ENCODE data around the gene FAM120B.

FAM120B gene

DNA sequence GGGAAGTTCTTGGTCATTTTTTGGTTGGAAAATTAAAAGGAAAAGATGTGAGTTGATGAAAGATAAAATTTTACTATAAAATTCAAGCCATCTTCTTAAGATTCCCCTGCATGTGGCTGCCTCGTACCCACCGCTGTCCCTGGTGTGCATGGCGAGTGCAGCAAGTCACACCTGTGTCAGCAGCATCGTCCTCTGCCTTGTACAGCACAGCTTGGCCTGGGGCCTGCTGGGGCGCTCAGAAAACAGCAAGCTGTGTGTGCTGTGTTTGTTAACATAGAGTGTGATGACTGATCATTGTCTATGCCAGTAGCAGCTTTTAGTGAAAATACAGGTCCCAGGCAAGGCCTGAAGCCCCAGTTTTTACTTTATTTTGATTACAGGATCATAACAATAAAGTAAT lies 56.7 kb downstream of the FAM120B start:
- Mint-ChIP-seq H3K4me1 (no peaks in the 10 kb centered on the region), H3K4me3 (no peak overlapping the region), H3K9me3 (no peaks in the 10 kb centered on the region), H3K27ac (no peak overlapping the region), H3K27me3 (no peaks in the 10 kb centered on the region), H3K36me3 (ENCODE audit: low read depth) (peaks cover 12% of the 10 kb centered on the region)
- ATAC-seq = no peak
- DNase-seq = no peak

DNA sequence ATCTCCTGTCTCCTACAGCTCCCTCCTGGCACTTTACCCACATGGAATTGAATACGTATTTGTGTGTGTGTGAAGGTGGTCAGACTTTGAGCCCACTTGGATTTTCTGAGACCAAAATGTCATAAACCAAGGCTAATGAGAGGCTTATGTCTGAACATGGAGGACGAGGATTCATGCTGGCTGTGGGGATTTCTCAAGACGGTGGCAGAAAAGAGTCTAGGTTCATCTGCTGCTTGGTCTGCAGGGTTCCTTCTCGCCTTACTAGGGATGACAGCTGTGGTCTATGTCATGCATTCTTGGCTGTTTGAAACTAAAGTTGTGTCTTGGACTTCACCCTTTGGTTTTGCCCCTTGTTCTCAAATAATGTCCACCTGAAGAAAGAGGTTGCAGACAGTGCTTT lies 58.6 kb downstream of the FAM120B start:
- ATAC-seq (no peak), DNase-seq (no peak)
- H3K36me3 Mint-ChIP-seq (ENCODE audit: low read depth) = peaks cover 12% of the 10 kb centered on the region
- no peaks in the 10 kb centered on the region for H3K9me3 Mint-ChIP-seq
- H3K4me3 Mint-ChIP-seq = no peak overlapping the region
- no peaks in the 10 kb centered on the region for H3K4me1 Mint-ChIP-seq
- H3K27me3 Mint-ChIP-seq = no peaks in the 10 kb centered on the region
- no peak overlapping the region for H3K27ac Mint-ChIP-seq

DNA sequence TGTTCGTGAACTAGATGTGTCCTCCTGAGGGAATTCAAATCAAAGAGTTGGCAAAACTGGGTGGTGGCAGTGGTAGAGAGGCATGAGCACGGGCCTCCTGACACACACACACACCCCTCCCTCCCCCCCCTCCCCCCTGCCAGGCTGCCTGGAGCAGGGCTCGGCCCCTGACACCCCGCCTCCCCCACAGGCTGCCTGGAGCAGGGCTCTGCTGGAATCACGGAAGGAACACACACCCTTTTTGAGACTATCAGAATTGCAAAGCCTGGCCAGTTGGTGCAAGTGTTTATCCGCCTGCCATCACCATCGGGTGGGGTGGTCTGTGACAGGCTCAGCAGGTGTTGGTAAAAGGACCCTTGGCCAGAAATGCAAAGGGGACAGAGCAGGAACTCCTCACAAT lies 59.0 kb downstream of the FAM120B start:
- Mint-ChIP-seq H3K9me3 (no peaks in the 10 kb centered on the region), H3K4me1 (no peaks in the 10 kb centered on the region), H3K27me3 (no peaks in the 10 kb centered on the region), H3K27ac (no peak overlapping the region), H3K4me3 (no peak overlapping the region), H3K36me3 (ENCODE audit: low read depth) (peaks cover 9% of the 10 kb centered on the region)
- ATAC-seq = no peak
- no peak for DNase-seq

DNA sequence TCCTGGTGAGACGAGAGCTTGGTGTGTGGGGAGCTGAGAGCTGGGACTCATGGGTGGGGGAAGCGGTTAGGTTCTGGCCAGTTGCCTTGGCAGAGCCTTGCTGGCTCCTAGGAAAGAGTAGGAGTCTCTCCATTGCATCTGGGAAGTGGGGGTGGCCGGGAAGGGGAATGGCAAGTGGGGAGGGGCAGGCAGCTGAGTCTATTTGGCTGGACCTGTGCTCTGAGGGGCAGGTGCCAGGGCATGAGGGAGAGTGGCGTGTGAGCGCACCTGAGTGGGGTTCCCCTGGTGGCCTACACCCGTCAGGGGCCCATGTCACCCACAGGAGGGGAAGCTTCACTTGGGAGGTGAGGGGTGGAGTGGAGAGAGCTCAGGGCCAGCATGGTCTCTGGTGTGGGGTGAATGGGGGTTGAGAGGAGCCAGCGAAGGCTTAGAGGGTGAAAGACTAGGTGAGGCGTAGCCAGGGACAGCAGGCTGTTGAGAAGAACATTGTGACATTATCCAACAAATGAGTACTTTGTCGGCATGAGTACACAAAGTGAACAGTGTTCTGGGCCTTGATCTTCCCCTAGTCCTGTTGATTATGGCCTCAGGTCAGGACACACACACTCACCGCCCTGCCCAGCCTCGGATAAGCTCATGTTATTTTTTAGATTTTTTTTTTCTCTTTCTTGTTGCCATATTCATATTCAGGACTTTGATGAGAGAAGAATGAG lies 59.8 kb downstream of the FAM120B start:
- DNase-seq (no peak), ATAC-seq (no peak)
- no peak overlapping the region for H3K4me3 Mint-ChIP-seq
- H3K27me3 Mint-ChIP-seq = no peaks in the 10 kb centered on the region
- peaks cover 9% of the 10 kb centered on the region for H3K36me3 Mint-ChIP-seq (ENCODE audit: low read depth)
- no peaks in the 10 kb centered on the region for H3K4me1 Mint-ChIP-seq
- H3K9me3 Mint-ChIP-seq = no peaks in the 10 kb centered on the region
- H3K27ac Mint-ChIP-seq = no peak overlapping the region

- ATAC-seq (no peak), DNase-seq (no peak)
- H3K36me3 Mint-ChIP-seq (ENCODE audit: low read depth) = peaks cover 9% of the 10 kb centered on the region
- no peaks in the 10 kb centered on the region for H3K9me3 Mint-ChIP-seq
- no peaks in the 10 kb centered on the region for H3K4me1 Mint-ChIP-seq
- H3K27me3 Mint-ChIP-seq = no peaks in the 10 kb centered on the region
- no peak overlapping the region for H3K4me3 Mint-ChIP-seq
- no peak overlapping the region for H3K27ac Mint-ChIP-seq
Measured at GRCh38 chr6:170367241-170367640, 60.7 kb downstream of the FAM120B start.

GRCh38 chr6:170368544-170368943 lies 62.0 kb downstream of the FAM120B start:
- DNase-seq = no peak
- H3K36me3 Mint-ChIP-seq (ENCODE audit: low read depth) = peaks cover 7% of the 10 kb centered on the region
- no peaks in the 10 kb centered on the region for H3K27me3 Mint-ChIP-seq
- no peak overlapping the region for H3K27ac Mint-ChIP-seq
- no peaks in the 10 kb centered on the region for H3K9me3 Mint-ChIP-seq
- ATAC-seq = no peak
- H3K4me1 Mint-ChIP-seq = no peaks in the 10 kb centered on the region
- no peak overlapping the region for H3K4me3 Mint-ChIP-seq

- Mint-ChIP-seq H3K9me3 (no peaks in the 10 kb centered on the region), H3K4me1 (no peaks in the 10 kb centered on the region), H3K36me3 (ENCODE audit: low read depth) (peaks cover 4% of the 10 kb centered on the region), H3K4me3 (no peak overlapping the region), H3K27me3 (no peaks in the 10 kb centered on the region), H3K27ac (no peak overlapping the region)
- ATAC-seq (no peak), DNase-seq (no peak)
Measured at GRCh38 chr6:170369403-170369802, 62.8 kb downstream of the FAM120B start.

GRCh38 chr6:170370416-170370815 lies 63.9 kb downstream of the FAM120B start:
- H3K27ac Mint-ChIP-seq = peak overlapping the region; percentile 17
- ATAC-seq (no peak), DNase-seq (no peak)
- no peak overlapping the region for H3K4me3 Mint-ChIP-seq
- peaks cover 4% of the 10 kb centered on the region for H3K36me3 Mint-ChIP-seq (ENCODE audit: low read depth)
- H3K4me1 Mint-ChIP-seq = peaks cover under 1% of the 10 kb centered on the region
- no peaks in the 10 kb centered on the region for H3K9me3 Mint-ChIP-seq
- no peaks in the 10 kb centered on the region for H3K27me3 Mint-ChIP-seq

GRCh38 chr6:170371080-170371479 lies 64.5 kb downstream of the FAM120B start:
- Mint-ChIP-seq H3K9me3 (no peaks in the 10 kb centered on the region), H3K27me3 (no peaks in the 10 kb centered on the region), H3K36me3 (ENCODE audit: low read depth) (peaks cover 8% of the 10 kb centered on the region), H3K4me3 (no peak overlapping the region), H3K27ac (peak overlapping the region; percentile 17), H3K4me1 (peaks cover 7% of the 10 kb centered on the region)
- no peak for DNase-seq
- no peak for ATAC-seq

DNA sequence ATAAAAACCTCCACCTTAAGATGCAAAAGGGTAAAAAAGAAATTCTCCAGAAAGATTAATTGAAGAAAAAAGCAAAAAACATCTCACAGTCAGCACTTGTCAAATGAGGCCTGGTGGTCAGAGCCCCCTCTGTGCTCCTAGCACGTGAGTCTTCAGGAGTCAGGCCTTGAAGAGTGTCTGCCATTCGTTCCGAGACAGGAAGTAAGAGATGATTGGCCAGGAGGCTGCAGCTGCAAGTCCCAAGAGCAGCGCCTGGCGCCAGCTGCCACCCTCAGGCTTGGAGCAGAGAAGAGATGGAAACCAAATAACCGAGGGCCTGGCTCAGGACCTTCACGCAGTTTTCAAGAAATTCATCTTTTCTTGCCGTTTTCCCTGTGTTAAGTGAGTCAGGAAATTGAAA lies 65.0 kb downstream of the FAM120B start:
- peaks cover 11% of the 10 kb centered on the region for H3K36me3 Mint-ChIP-seq (ENCODE audit: low read depth)
- DNase-seq = no peak
- peaks cover 12% of the 10 kb centered on the region for H3K4me1 Mint-ChIP-seq
- H3K4me3 Mint-ChIP-seq = no peak overlapping the region
- ATAC-seq = no peak
- no peak overlapping the region for H3K27ac Mint-ChIP-seq
- no peaks in the 10 kb centered on the region for H3K9me3 Mint-ChIP-seq
- no peaks in the 10 kb centered on the region for H3K27me3 Mint-ChIP-seq

- no peaks in the 10 kb centered on the region for H3K9me3 Mint-ChIP-seq
- no peaks in the 10 kb centered on the region for H3K27me3 Mint-ChIP-seq
- ATAC-seq (no peak), DNase-seq (no peak)
- no peak overlapping the region for H3K27ac Mint-ChIP-seq
- no peak overlapping the region for H3K4me3 Mint-ChIP-seq
- H3K4me1 Mint-ChIP-seq = peaks cover 13% of the 10 kb centered on the region
- peaks cover 11% of the 10 kb centered on the region for H3K36me3 Mint-ChIP-seq (ENCODE audit: low read depth)
Measured at GRCh38 chr6:170372380-170373325, 66.1 kb downstream of the FAM120B start.

DNA sequence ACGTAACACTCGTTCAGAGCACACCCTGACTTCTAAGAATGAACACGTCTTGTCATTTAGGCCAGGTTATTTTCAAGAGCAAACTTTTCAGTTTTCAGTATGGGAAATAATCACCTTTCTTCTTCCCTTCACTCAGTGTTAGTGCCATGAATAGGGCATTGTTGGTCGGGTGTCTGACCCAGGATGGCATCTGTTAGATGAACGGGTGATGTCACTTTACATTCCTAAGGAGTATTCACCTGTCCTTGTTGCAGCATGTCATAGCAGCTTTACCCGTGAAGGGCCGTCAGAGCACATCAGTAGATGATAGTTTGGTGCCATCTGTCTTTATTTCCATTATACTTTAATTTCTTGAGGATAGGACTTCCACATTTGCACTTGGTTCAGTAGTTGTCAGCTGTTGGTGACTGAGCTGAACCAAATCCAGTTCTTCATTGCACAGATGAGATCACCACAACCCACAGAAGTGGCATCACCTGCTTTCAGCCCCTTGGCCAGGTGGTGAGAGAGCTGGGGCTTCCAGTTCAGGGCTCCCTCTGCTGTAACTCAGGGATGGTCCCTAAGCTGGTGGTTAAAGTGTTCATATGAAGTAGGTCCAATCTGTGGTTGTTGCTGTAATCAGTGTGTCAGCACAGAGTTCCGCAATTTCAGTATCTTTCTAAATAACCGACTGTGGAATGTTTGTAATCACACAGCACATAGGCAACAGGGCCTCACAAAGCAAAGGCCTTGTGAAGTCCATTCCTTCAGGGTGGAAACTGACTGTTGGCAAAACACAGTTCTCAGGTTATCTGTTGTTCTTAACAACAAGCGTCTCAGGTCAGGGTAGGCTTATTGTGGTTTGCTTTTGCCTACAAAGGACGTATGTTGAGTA lies 68.2 kb downstream of the FAM120B start:
- Mint-ChIP-seq H3K36me3 (ENCODE audit: low read depth) (peaks cover 9% of the 10 kb centered on the region), H3K27ac (no peak overlapping the region), H3K27me3 (no peaks in the 10 kb centered on the region), H3K4me1 (peaks cover 23% of the 10 kb centered on the region), H3K4me3 (no peak overlapping the region), H3K9me3 (no peaks in the 10 kb centered on the region)
- no peak for ATAC-seq
- DNase-seq = no peak

GRCh38 chr6:170375661-170376060 lies 69.1 kb downstream of the FAM120B start:
- H3K27ac Mint-ChIP-seq = peak overlapping the region; percentile 24
- no peaks in the 10 kb centered on the region for H3K9me3 Mint-ChIP-seq
- DNase-seq (no peak), ATAC-seq (no peak)
- peaks cover 23% of the 10 kb centered on the region for H3K4me1 Mint-ChIP-seq
- no peak overlapping the region for H3K4me3 Mint-ChIP-seq
- H3K36me3 Mint-ChIP-seq (ENCODE audit: low read depth) = peaks cover 11% of the 10 kb centered on the region
- no peaks in the 10 kb centered on the region for H3K27me3 Mint-ChIP-seq

DNA sequence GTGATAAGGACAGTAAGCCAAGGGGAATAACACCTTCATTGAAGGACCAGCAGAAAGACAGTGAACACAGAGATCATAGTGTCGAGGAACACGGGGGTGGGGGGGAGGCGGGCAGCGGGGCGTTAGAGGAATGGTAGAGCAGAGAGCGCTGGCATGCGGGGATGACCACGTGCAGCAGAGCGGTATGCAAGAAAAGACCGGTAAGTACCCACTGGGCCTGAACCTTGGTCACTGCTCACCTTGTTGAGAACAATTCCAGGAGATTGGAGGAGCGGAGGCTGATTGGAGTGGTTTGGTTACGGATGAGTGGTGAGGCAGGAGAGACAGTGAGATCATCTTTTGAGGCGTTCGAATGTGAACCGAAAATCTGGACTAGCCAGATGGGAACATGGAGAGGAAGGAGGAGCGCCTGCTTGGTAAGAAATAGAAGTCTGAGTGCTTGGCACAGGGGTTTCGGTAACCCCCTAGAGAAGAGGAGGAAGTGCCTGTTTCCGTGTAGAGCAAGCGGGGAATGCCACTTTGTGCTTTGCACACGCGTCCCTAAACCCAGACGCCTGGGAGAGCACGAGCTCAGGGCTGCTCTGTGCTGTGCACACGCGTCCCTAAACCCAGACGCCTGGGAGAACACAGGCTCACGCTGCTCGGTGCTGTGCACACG lies 70.0 kb downstream of the FAM120B start:
- H3K27ac Mint-ChIP-seq = peak overlapping the region; percentile 47
- H3K4me3 Mint-ChIP-seq = no peak overlapping the region
- H3K27me3 Mint-ChIP-seq = no peaks in the 10 kb centered on the region
- H3K4me1 Mint-ChIP-seq = peaks cover 23% of the 10 kb centered on the region
- DNase-seq = no peak
- ATAC-seq = peak; percentile 23
- no peaks in the 10 kb centered on the region for H3K9me3 Mint-ChIP-seq
- H3K36me3 Mint-ChIP-seq (ENCODE audit: low read depth) = peaks cover 12% of the 10 kb centered on the region

Measured in activated naive CD8-positive, alpha-beta T cell treated with anti-CD3 and anti-CD28 coated beads, Interleukin-2, amount 50 U/mL, for 24 hours (primary cell).